ENCODE measurements around the gene SIK3. TPM values are rescaled to one million over a fixed set of nuclear protein-coding genes. Genes with fewer than 3 reads are reported as not detected.

SIK3 gene
- total RNA-seq, 2 donors from 2014 or later, result 21.4 to 26.3 TPM

GRCh38 chr11:116793772-116794097, 304.5 kb downstream of the SIK3 start:
- peaks cover 27% of the 10 kb centered on the region for H3K4me1 Mint-ChIP-seq (ENCODE audit: low read depth)
- ATAC-seq (replicated peaks in 1 of 2), result no peak
- H3K4me3 Mint-ChIP-seq, result no peak overlapping the region
- H3K36me3 Mint-ChIP-seq (ENCODE audit: insufficient read depth in 2 of 2), result no peaks in the 10 kb centered on the region
- H3K27ac Mint-ChIP-seq, result no peak overlapping the region
- H3K9me3 Mint-ChIP-seq, result no peaks in the 10 kb centered on the region
- no peaks in the 10 kb centered on the region for H3K27me3 Mint-ChIP-seq (ENCODE audit: low read depth)
- no peak for DNase-seq

Other genes starting within 250 kb of the SIK3 start
- 10 to 100 TPM; 56.7 to 64.3 TPM for gene PAFAH1B2, start 45.9 kb upstream of the SIK3 start, total RNA-seq
- 10 to 100 TPM; 32.0 to 40.3 TPM for gene SIDT2, start 80.3 kb upstream of the SIK3 start, total RNA-seq
- 1 to 10 TPM; 7.2 to 8.9 TPM for gene TAGLN, start 100.9 kb upstream of the SIK3 start, total RNA-seq
- gene PCSK7, start 133.6 kb upstream of the SIK3 start, total RNA-seq, result 100 to 1,000 TPM; 139 to 147 TPM
- gene RNF214, start 134.2 kb upstream of the SIK3 start, total RNA-seq, result 10 to 100 TPM; 30.7 to 33.5 TPM
- gene BACE1-AS, start 192.9 kb upstream of the SIK3 start, total RNA-seq, result 1 to 10 TPM; 9.6 to 9.9 TPM
- 1 to 10 TPM; 1.1 TPM for gene BACE1, start 217.8 kb upstream of the SIK3 start, total RNA-seq
- gene CEP164, start 229.4 kb upstream of the SIK3 start, total RNA-seq, result 10 to 100 TPM; 32.5 to 38.7 TPM